GM18519 (cell line): ENCODE results near the gene PPP1R14B.

Experiments used
- ATAC-seq: cut with Tn5 transposase; IDR thresholded peaks from one replicate; pipeline ENCODE4 v1.9.1; 2021; ENCODE audit warnings: mild to moderate bottlenecking, moderate library complexity; ENCODE audit not compliant: unreplicated experiment, low FRiP score

The PPP1R14B gene

GRCh38 chr11:64246871-64247728 lies at the start of gene PPP1R14B:
PPP1R14B (minus strand) TSS chr11:64246943; CDS start chr11:64246673, 270 bp downstream.
- ATAC-seq, result no peak

GRCh38 chr11:64296236-64296635 lies 49.5 kb upstream of the PPP1R14B start:
- no peak for ATAC-seq

GRCh38 chr11:64295760-64296159 lies 49.0 kb upstream of the PPP1R14B start:
- no peak for ATAC-seq

GRCh38 chr11:64294774-64295173 lies 48.0 kb upstream of the PPP1R14B start:
- ATAC-seq, result no peak

GRCh38 chr11:64292460-64293254 lies 45.9 kb upstream of the PPP1R14B start:
- ATAC-seq, result no peak

- ATAC-seq, result no peak
Observed at GRCh38 chr11:64291752-64292459, 45.2 kb upstream of the PPP1R14B start.

GRCh38 chr11:64291262-64291751 lies 44.6 kb upstream of the PPP1R14B start, which contains the start of gene KCNK4:
KCNK4 (plus strand) TSS chr11:64291302; CDS start chr11:64293019, 1,717 bp downstream.
- no peak for ATAC-seq

- ATAC-seq, result no peak
Observed at GRCh38 chr11:64290352-64291261, 43.9 kb upstream of the PPP1R14B start.

- ATAC-seq, result no peak
Observed at GRCh38 chr11:64289002-64289564, 42.3 kb upstream of the PPP1R14B start.

GRCh38 chr11:64288353-64288750 lies 41.6 kb upstream of the PPP1R14B start:
- ATAC-seq, result no peak

GRCh38 chr11:64287676-64288352 lies 41.1 kb upstream of the PPP1R14B start:
- no peak for ATAC-seq

- no peak for ATAC-seq
Observed at GRCh38 chr11:64286801-64287159, 40.0 kb upstream of the PPP1R14B start.

GRCh38 chr11:64285885-64286800 lies 39.4 kb upstream of the PPP1R14B start:
- no peak for ATAC-seq

- peak; percentile 53 for ATAC-seq
Observed at GRCh38 chr11:64284962-64285884, 38.5 kb upstream of the PPP1R14B start, which contains the start of gene GPR137. GPR137 (plus strand) TSS chr11:64285848; CDS start chr11:64286525, 677 bp downstream.

GRCh38 chr11:64284048-64284961 lies 37.6 kb upstream of the PPP1R14B start, which contains the start of gene BAD:
BAD (minus strand) TSS chr11:64284665; CDS start chr11:64284368, 297 bp downstream.
- ATAC-seq, result peak; percentile 63
